WI38 (cell line): ENCODE measurements around the gene IQSEC1.
A peak's percentile ranks its signal among the peaks of the same experiment; 100 is the strongest.

Experiments used
- H3K4me3 ChIP-seq: 2 replicates; pipeline ENCODE4 v1.5.1; 2011; ENCODE audit warnings: low read depth, mild to moderate bottlenecking, control low read depth, low read length
- TF ChIP-seq, protein P1 (sequence below): IDR thresholded peaks from 2 replicates; pipeline ENCODE4 v1.5.1; 2012; ENCODE audit warnings: low read depth, mild to moderate bottlenecking, control low read depth, low read length

The IQSEC1 gene

DNA sequence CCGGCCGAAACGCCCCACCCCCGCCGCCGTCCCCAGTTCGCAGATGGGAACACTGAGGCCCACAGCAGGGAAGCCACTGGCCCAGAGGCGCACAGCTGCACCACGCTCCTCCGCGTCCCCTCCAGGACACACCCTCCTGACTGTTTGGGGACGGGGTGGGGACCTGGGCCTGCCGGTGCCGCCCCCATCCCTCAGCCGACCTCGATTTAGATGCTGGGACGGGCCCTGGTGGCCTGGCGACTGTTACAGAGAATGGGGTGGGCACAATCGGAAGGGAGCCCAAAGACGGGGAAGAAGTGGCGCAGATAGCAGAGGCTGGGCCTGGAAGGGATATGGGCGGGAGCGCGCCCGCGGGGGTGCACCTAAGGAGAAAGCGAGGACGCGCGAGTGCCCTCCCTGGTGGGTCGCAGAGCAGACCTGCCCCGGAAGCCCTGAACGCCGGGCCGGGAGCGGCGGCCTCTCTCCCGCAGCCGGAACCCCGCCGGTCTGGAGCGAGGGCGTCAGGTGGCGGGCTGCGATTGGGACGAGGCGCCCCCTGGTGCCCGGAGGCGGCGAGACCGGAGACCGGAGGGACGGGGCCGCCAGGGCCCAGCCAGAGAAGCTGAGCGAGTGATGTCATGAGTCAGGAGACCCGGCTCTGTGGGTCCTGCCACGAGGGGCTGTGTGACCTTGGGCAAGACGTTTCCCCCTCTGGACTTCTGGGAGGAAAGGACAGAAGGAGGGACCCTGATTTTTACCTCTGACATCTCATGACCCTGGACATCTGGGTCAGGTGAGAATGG is 78.4 kb downstream of the IQSEC1 start:
- TF ChIP-seq, protein P1, sequence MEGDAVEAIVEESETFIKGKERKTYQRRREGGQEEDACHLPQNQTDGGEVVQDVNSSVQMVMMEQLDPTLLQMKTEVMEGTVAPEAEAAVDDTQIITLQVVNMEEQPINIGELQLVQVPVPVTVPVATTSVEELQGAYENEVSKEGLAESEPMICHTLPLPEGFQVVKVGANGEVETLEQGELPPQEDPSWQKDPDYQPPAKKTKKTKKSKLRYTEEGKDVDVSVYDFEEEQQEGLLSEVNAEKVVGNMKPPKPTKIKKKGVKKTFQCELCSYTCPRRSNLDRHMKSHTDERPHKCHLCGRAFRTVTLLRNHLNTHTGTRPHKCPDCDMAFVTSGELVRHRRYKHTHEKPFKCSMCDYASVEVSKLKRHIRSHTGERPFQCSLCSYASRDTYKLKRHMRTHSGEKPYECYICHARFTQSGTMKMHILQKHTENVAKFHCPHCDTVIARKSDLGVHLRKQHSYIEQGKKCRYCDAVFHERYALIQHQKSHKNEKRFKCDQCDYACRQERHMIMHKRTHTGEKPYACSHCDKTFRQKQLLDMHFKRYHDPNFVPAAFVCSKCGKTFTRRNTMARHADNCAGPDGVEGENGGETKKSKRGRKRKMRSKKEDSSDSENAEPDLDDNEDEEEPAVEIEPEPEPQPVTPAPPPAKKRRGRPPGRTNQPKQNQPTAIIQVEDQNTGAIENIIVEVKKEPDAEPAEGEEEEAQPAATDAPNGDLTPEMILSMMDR: peak; percentile 85

DNA sequence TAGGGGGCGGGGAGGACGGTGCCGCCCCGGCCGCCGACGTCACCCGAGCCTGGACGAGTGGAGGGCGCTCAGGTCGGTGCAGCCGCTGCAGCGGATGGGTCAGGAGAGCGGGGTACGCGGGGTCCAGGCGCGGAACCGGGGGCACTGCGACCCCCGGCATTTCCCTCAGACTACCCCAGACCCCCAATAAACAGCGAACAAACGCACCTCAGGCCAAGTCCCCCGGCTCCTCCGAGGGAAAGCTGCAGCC is 78.9 kb downstream of the IQSEC1 start:
- peak overlapping the region; percentile 67 for H3K4me3 ChIP-seq
- TF ChIP-seq, protein P1: no peak

More for the DNA sequence above, 78.4 kb downstream of the IQSEC1 start:
- peak overlapping the region; percentile 67 for H3K4me3 ChIP-seq

DNA sequence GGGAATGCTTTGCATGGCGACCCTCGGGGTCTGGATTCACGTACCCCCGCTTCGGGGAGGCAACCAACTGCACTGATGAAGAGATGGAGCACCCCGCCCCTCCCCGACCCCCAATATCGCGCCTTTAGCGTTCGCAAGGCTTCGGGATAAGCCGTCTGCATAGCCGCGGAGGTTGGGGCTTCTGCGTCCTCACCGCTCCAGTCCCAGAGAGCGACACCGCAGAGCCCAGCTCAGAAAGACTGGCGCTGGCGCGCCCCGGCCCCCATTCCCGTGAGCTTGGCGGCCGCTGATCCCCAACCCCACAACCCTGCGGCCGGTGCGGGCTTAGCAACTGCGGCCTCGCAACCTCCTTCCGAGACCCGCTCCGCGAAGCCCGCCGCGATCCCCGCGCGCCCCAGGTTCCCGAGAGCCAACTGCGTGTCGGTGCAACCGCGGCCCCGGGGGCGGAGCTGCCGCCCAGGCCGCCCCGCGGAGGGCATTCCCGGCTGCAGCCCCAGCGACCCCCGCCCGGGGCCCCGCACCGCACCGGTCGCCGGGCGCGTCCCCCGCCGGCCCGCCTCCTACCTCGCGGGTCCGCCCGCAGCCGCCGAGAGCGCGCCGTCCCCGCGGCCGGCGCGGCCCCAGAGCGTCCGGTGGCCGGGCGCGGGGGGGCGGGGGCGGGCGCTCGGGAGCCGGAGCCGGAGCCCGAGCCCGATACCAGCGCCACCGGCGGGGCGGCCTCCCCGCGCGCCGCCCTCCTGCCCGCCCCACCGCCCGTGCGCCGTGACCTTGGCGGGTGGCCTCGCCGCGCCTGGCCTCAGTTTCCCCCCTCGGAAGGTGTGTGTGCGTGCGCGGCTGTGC is 79.5 kb downstream of the IQSEC1 start:
- H3K4me3 ChIP-seq: peak overlapping the region; percentile 69
- TF ChIP-seq, protein P1: no peak

DNA sequence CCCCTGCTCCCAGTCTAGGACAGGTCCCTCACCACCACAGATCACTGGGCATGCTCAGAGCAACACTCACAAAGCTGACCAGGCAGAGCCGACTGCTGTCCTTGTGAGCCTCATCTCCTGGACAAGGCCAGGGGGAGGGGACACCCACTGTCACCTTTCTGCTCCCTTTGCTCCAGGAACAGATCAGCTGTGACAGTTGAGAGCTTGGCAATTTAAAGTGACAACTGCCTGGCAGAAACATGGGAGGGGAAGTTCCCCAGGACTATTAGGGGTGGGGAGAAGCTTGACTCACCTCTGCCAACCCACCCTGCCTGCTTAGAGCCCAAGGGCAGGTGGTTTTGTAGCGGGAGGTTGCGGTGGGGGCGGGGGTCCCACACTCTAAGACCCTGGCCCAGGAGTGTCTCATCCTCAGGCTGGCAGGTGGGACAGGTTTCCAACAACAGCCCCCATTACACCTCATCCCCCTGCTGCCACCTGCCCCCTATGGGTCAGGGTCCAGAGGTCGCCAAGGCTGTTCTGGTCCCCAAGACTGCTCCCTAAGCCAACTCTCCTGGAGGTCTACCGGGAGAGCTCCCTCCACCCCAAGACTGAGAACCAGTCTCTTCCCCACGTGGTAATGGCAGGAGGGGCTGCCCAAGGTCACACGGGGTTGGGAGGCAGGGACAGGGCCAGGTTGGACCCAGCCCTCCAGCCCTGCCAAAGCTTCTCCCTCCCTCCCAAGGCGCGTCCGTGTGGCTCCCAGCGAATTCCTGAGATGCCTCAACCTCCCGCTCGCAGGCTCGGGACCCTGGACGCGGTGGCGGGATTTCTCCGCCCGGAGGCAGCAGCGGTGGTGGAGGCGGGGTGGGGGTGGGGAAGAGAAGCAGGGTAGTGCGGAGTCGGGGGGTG is 80.4 kb downstream of the IQSEC1 start:
- H3K4me3 ChIP-seq: peak overlapping the region; percentile 69

DNA sequence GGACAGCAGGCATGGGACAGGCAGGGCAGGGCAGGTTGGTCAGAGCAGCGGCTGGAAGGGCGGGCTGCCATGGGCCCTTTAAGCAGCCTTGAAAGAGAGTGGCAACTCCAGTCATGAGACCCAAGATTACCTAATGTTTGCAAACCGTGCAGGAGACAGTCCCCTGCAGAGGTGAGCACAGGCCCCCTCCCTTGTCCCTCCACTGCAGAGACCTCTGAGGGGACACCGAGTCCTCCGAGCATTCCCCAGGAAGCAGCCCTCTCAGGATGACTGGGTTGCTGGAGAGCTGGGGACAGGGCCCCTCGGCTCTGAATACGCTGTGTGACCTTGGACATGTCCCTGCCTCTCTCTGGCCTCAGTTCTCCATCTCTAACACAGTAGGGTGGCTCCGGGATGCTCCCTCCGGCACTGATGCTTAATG is 81.4 kb downstream of the IQSEC1 start:
- TF ChIP-seq, protein P1: no peak
- H3K4me3 ChIP-seq: no peak overlapping the region

More for the DNA sequence above, 80.4 kb downstream of the IQSEC1 start:
- TF ChIP-seq, protein P1: no peak

DNA sequence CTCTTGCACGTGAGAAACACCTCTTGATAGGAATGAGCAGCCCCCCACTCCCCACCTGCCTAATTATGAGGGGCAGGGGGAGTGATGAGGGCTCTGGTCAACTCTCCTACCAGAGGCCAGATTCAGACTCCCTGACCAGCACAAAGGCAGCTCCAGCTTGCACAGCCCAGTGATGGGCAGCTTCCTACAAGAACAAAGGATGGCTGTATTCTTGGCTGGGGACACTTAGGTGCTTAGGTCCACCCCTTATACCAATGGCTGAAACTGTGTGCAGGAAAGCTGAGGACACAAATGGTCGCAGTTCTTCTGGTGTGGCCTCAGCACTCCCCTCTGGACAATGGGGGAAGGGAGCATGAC is 81.8 kb downstream of the IQSEC1 start:
- H3K4me3 ChIP-seq: no peak overlapping the region
- TF ChIP-seq, protein P1: no peak
